HEK293 (cell line): ENCODE data around the gene WDTC1.

ENCODE experiments used
- CTCF ChIP-seq: fragments of 450-650 bp; formaldehyde crosslinking; IDR thresholded peaks from 2 replicates; pipeline ENCODE4 v1.5.1; 2016; ENCODE audit warnings: missing biosample characterization, missing genetic modification characterization
- PRDM10 ChIP-seq: fragments of 450-650 bp; formaldehyde crosslinking; IDR thresholded peaks from 2 replicates; pipeline ENCODE4 v1.5.1; 2016; ENCODE audit warnings: missing biosample characterization, missing genetic modification characterization
- REPIN1 ChIP-seq: fragments of 450-650 bp; formaldehyde crosslinking; IDR thresholded peaks from 2 replicates; pipeline ENCODE4 v1.5.1; 2017; ENCODE audit warnings: missing biosample characterization, missing genetic modification characterization, low read depth
- YY2 ChIP-seq: fragments of 450-650 bp; formaldehyde crosslinking; IDR thresholded peaks from 2 replicates; pipeline ENCODE4 v1.5.1; 2016; ENCODE audit warnings: missing biosample characterization, missing genetic modification characterization
- ZBTB49 ChIP-seq: fragments of 450-650 bp; formaldehyde crosslinking; IDR thresholded peaks from 2 replicates; pipeline ENCODE4 v1.5.1; 2016; ENCODE audit warnings: missing biosample characterization, missing genetic modification characterization, low read depth
- ZNF202 ChIP-seq: fragments of 450-650 bp; formaldehyde crosslinking; IDR thresholded peaks from 2 replicates; pipeline ENCODE4 v1.5.1; 2016; ENCODE audit warnings: missing biosample characterization, missing genetic modification characterization, borderline replicate concordance
- ZNF529 ChIP-seq: fragments of 450-650 bp; formaldehyde crosslinking; IDR thresholded peaks from 2 replicates; pipeline ENCODE4 v1.5.1; 2017; ENCODE audit warnings: missing genetic modification characterization, missing biosample characterization; ENCODE audit not compliant: insufficient replicate concordance
- ZNF544 ChIP-seq: fragments of 450-650 bp; formaldehyde crosslinking; IDR thresholded peaks from 2 replicates; pipeline ENCODE4 v1.5.0; 2017; ENCODE audit warnings: missing biosample characterization, missing genetic modification characterization
- TF ChIP-seq, protein P1 (sequence below): fragments of 450-650 bp; formaldehyde crosslinking; IDR thresholded peaks from 2 replicates; pipeline ENCODE4 v1.5.1; 2016; ENCODE audit warnings: missing biosample characterization, missing genetic modification characterization

- no peak for TF ChIP-seq YY2 (tag by site-specific recombination)
- TF ChIP-seq CTCF (tag by site-specific recombination), result no peak
- TF ChIP-seq, protein P1, sequence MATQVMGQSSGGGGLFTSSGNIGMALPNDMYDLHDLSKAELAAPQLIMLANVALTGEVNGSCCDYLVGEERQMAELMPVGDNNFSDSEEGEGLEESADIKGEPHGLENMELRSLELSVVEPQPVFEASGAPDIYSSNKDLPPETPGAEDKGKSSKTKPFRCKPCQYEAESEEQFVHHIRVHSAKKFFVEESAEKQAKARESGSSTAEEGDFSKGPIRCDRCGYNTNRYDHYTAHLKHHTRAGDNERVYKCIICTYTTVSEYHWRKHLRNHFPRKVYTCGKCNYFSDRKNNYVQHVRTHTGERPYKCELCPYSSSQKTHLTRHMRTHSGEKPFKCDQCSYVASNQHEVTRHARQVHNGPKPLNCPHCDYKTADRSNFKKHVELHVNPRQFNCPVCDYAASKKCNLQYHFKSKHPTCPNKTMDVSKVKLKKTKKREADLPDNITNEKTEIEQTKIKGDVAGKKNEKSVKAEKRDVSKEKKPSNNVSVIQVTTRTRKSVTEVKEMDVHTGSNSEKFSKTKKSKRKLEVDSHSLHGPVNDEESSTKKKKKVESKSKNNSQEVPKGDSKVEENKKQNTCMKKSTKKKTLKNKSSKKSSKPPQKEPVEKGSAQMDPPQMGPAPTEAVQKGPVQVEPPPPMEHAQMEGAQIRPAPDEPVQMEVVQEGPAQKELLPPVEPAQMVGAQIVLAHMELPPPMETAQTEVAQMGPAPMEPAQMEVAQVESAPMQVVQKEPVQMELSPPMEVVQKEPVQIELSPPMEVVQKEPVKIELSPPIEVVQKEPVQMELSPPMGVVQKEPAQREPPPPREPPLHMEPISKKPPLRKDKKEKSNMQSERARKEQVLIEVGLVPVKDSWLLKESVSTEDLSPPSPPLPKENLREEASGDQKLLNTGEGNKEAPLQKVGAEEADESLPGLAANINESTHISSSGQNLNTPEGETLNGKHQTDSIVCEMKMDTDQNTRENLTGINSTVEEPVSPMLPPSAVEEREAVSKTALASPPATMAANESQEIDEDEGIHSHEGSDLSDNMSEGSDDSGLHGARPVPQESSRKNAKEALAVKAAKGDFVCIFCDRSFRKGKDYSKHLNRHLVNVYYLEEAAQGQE, result no peak
- TF ChIP-seq ZNF529 (tag by site-specific recombination), result no peak
- TF ChIP-seq ZNF544 (tag by site-specific recombination), result no peak
- TF ChIP-seq ZBTB49 (tag by site-specific recombination), result no peak
- no peak for TF ChIP-seq ZNF202 (tag by site-specific recombination)
- TF ChIP-seq PRDM10, result no peak
- TF ChIP-seq REPIN1 (tag by site-specific recombination), result no peak
Observed at GRCh38 chr1:27345272-27345671, 110.8 kb downstream of the WDTC1 start.
